Measurements from ENCODE around the gene DNAJC27.

GRCh38 chr2:24981411-24982136, 9.8 kb upstream of the DNAJC27 start:
- TF ChIP-seq EZH2 (IDR thresholded peaks at IDR 0.05; ENCODE audit: borderline replicate concordance) (no peak), CTCF (IDR thresholded peaks at IDR 0.05; ENCODE audit: poor library complexity) (no peak)
